HG03159 (cell line): Measurements from ENCODE around the gene RGPD3.
"Not testable (repeated sequence)": the region's sequence is repeated elsewhere in the genome, so short reads cannot be mapped to it uniquely, and the experiment has no call there.

Experiments
- ATAC-seq: cut with Tn5 transposase; IDR thresholded peaks from one replicate; pipeline ENCODE4 v1.9.1; 2021; ENCODE audit warnings: mild to moderate bottlenecking, moderate library complexity; ENCODE audit not compliant: unreplicated experiment

Gene RGPD3

DNA sequence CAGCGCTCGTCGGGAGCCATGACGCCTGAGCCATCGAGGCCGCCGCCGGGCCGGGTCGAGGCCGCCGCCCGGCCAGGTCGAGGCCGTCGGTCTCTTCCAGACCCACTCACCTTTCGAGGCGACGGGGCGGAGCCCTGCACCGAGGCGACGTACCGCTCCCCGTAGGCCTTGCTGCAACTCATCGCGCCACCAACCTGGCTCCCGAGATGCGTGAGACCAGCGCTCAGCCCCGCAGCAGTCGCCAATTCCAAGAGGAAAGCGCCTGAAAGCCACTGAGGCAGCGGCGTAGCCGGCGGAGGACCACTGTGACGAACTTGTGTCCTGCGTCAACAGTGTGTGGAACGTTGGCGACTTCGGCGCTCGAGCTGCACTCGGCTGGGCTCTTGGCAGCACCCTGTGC is at the start of gene RGPD3:
Gene RGPD3, minus strand, starts transcription at position 307 of the 400 bp plus-strand sequence. Its CDS starts 125 bp downstream, at position 182.
- not testable (repeated sequence) for ATAC-seq

GRCh38 chr2:106517329-106517728 is 49.1 kb upstream of the RGPD3 start:
- ATAC-seq, result no peak

DNA sequence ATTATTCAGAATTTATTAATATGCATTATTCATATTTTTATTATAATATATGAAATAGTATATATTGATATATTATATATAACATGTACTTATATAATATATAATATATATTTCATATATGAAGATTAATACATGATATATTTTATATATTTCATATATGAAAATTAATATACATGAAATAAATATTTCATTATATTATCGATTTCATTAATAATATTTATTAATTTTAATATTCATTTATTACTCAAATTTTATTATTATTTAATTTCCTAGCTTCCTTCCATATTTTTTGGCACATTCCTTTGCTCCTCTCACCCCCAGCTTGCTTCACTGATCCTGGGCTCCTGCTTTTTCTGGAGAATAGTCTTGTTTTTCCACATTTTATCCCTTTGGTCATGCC is 48.7 kb upstream of the RGPD3 start:
- ATAC-seq, result no peak

GRCh38 chr2:106516436-106516835 is 48.2 kb upstream of the RGPD3 start:
- ATAC-seq, result no peak

DNA sequence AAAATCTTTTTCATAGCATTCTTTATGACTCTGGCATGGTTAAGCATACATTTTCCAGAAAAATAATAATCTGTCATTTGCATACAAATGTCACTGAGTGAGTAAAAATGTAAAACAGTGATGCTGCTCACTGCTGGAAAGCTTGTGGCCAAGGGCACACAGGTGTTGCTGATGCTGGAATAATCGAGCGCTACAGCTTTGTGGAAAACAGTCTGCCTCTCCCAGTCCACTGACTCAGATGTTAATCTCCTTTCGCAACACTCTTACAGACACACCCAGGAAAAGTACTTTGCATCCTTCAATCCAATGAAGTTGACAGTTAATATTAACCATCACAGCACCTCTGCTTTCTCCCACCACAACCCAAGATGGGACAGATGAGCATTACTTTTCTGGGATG is 46.6 kb upstream of the RGPD3 start:
- not testable (repeated sequence) for ATAC-seq

GRCh38 chr2:106513391-106513790 is 45.2 kb upstream of the RGPD3 start:
- not testable (repeated sequence) for ATAC-seq

DNA sequence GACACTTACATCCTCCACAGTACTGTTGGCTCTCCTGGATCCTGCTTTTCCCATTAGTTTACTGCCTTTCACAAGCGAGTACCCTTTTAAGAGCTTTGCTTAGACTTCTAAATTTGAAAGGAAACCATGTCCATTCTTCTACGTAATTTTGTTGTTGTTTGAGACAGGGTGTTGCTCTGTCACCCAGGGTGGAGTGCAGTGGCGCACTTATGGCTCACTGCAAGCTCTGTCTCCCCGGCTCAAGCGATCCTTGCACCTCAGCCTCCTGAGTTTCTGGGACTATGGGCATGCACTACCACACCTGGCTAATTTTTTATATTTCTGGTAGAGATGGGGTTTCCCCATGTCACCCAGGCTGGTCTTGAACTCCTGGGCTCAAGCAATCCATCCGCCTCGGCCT is 43.7 kb upstream of the RGPD3 start:
- ATAC-seq, result not testable (repeated sequence)

- ATAC-seq, result not testable (repeated sequence)
Measured at GRCh38 chr2:106511476-106511901, 43.3 kb upstream of the RGPD3 start.

DNA sequence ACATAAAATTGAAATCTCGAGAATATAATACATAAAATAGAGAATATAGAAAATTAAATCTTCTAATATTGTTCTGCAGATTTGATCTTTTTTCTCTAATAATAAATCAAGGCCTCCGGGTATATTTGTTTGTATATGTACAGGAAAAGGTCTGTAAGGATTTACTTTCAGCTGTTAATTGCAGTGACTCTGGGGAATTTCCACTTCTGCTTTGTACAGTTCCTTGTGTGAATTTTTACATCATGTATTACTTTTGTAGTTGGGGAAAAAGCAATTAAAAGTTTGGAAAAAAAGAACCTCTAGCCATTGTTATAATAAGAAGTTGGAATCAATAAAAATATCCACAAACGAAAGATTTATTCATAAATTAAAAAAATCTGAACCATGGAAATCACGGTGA is 42.6 kb upstream of the RGPD3 start:
- ATAC-seq, result not testable (repeated sequence)

DNA sequence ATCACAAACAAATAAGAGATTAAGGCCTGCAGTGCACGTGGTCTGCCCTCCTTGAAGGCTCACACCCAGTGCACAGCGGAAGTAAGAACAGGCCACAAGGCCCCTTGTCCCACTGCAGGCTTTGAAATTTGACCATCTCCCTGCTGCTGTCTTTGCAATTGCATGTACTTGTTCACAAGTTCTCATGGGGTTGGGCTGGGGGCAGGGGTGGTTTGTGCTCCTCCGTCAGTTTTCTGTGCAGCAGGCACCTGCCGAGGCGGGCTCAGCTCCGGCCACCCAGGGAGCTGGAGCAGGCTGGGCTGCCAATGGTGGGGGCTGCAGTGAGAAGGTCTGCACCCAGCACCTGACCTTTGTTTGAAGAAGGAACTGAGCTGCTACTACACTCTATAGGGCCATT is 41.2 kb upstream of the RGPD3 start:
- ATAC-seq, result not testable (repeated sequence)

GRCh38 chr2:106508660-106509373 is 40.6 kb upstream of the RGPD3 start:
- ATAC-seq, result not testable (repeated sequence)

DNA sequence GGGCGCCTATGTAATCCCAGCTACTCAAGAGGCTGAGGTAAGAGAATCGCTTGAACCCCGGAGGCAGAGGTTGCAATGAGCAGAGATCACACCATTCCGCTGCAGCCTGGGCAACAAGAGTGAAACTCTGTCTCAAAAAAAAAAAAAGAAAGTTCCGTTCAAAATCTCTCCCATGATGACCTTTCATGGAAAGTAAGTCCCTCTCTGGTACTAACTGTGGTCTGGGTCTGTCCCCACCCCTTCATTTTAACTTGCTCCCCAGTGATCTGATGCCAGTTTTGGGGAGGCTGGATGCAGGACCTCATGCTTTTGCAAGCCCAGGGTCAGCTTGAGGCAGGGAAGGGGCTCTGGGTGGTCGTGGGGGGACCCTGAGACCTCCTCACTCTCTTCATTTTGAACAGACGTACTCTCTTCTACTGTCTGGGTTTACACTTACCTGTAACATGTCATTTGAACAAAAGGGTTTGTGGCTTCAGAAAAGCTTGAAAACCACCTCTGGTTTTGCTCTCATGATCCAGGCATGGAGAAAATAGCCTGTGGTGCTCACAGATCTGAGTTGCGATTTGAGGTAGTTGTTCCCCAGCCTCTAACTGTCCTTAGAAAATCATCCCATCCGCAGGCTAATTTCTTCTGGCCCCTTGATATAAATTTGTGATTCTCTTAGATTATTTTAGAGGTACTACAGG is 37.9 kb upstream of the RGPD3 start:
- ATAC-seq, result not testable (repeated sequence)

DNA sequence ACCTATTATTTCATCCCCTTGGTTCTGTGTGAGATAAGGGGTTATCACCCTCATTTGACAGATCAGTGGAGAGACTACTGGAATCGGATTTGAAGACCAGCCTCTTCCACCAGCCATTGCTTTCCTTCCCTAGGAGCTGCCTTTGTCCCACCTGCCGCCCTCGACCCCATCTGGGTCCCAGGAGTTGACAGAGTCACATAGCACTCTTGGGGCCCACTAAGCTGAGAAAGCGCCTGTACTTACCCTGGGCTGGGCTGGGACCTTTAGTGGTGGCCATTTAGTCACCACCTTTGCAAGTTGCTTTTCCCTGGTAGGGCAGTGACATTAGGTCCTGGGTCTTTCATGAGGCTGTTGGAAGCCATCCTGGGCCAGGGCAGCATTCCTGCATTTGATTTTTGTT is 36.6 kb upstream of the RGPD3 start:
- not testable (repeated sequence) for ATAC-seq

DNA sequence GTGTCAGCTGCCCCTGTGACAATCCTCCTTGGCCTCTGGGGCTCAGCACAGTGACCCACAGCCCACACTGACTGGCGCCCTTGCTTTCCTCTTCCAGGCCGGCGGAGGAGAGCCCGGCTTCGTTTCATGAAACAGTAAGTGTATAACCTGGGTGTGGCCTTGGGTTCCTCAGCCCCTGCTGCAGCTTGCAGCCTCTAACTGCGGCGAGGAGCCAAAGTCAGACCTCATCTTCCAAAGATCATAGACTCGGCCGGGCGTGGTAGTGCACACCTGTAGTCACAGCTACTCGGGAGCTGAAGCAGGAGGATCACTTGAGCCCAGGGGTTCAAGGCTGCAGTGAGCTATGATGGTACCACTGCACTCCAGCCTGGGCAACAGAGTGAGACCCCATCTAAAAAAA is 36.0 kb upstream of the RGPD3 start:
- not testable (repeated sequence) for ATAC-seq

DNA sequence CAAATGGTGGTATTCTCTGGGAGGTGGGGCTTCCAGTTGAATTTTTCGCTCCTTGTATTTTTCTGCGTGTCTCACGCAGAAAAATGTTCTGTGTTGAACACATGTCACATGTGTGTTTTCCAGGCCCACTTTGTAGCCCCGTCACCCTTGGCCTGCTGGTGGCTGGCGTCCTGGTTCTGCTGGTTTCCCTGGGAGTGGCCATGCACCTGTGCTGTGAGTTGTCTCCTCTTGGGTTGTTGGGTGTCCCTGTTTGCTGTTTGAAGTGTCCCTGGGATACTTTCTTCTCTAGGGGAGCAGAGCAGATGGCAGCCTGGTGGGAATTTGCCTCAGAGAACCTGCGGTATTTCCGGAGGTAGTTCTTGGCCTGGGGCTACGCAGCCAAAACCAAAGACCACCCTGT is 34.1 kb upstream of the RGPD3 start:
- not testable (repeated sequence) for ATAC-seq

- not testable (repeated sequence) for ATAC-seq
Measured at GRCh38 chr2:106500350-106500749, 32.1 kb upstream of the RGPD3 start.

- ATAC-seq, result not testable (repeated sequence)
Measured at GRCh38 chr2:106498549-106498948, 30.3 kb upstream of the RGPD3 start.

DNA sequence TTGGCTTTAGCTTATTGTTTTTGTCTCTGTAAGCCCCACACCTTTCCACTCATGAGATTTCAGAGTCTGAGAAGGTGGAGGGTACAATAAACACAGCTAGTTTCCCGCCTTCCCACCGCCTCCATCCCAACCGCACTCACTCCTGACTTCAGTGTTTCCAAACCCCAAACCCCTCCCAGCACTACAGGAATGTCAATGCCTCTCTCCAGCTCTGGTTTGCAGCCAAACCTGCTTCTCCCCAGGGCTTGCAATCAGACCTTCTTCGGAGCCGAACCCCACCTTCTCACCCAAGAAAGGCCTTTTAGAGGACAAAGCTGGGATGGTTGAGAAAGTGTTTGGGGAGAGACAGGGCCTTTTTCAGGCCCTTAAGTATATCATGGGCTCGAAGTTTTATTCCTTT is 24.7 kb upstream of the RGPD3 start:
- ATAC-seq, result not testable (repeated sequence)

- not testable (repeated sequence) for ATAC-seq
Measured at GRCh38 chr2:106492399-106492798, 24.2 kb upstream of the RGPD3 start.

DNA sequence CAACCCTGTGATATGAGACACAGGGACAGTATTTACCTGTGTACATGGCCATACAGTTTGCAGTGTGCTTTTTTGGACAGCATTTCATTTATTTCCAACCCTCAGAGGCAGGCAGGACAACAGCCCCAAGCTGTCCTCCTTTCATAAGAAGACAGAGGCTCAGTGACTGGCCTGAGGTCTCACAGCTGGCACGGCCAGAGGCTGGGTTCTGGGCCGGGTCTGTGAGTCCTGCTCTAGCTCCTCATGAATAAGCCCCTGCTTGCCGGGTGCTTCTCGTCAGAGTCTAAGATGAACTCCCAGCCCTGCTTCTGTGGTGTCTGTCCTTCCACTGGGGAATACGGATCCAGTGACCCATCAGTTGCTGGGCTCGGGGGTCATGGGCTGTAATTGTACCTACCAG is 21.5 kb upstream of the RGPD3 start:
- not testable (repeated sequence) for ATAC-seq

- ATAC-seq, result not testable (repeated sequence)
Measured at GRCh38 chr2:106487386-106488191, 19.4 kb upstream of the RGPD3 start.
